DND-41 (cell line): ENCODE measurements around the gene EGFL7.

Source experiments
- CTCF ChIP-seq: IDR thresholded peaks from 2 replicates; pipeline ENCODE4 v1.5.1; 2012; ENCODE audit warnings: borderline replicate concordance, low read length, moderate library complexity, mild to moderate bottlenecking; ENCODE audit not compliant: poor library complexity, severe bottlenecking; ENCODE audit errors: extremely low read depth
- EZH2 ChIP-seq: IDR thresholded peaks from 3 replicates; pipeline ENCODE4 v1.6.1; 2012; ENCODE audit warnings: borderline replicate concordance, low read depth, mild to moderate bottlenecking, moderate library complexity, low read length, inconsistent platforms; ENCODE audit not compliant: severe bottlenecking

- TF ChIP-seq CTCF (no peak), EZH2 (no peak)
Observed at GRCh38 chr9:136719195-136719880, 56.6 kb downstream of the EGFL7 start.
